ENCODE results near the gene DOCK1. TPM values are rescaled to one million over a fixed set of nuclear protein-coding genes. Genes with fewer than 3 reads are reported as not detected.

DOCK1 gene
- total RNA-seq, 4 donors from 2014 or later, result 4.3 to 6.0 (median 4.8) TPM

- H3K9me3 ChIP-seq, result no peaks in the 10 kb centered on the region
- intact Hi-C loops (cut with DNase I; ENCODE audit: low total_unique reads), result no loop called here
- H3K4me1 ChIP-seq, result no peaks in the 10 kb centered on the region
- TF ChIP-seq POLR2A (IDR thresholded peaks at IDR 0.05), result no peak
- no peak for TF ChIP-seq CTCF (IDR thresholded peaks at IDR 0.05 in 4 of 5, conservative IDR thresholded peaks at IDR 0.05 in 1 of 5)
- no peak overlapping the region for H3K4me3 ChIP-seq
- no peaks in the 10 kb centered on the region for H3K36me3 ChIP-seq
- no peaks in the 10 kb centered on the region for H3K27me3 ChIP-seq
- ATAC-seq, result no peak
- H3K27ac ChIP-seq, result no peak overlapping the region
- in situ Hi-C loops (cut with MboI; ENCODE audit: low sequenced_read_pairs in 4 of 4), result no loop called here
- no peak for DNase-seq
Measured at GRCh38 chr10:127252818-127253217, 347.6 kb downstream of the DOCK1 start.

DNA sequence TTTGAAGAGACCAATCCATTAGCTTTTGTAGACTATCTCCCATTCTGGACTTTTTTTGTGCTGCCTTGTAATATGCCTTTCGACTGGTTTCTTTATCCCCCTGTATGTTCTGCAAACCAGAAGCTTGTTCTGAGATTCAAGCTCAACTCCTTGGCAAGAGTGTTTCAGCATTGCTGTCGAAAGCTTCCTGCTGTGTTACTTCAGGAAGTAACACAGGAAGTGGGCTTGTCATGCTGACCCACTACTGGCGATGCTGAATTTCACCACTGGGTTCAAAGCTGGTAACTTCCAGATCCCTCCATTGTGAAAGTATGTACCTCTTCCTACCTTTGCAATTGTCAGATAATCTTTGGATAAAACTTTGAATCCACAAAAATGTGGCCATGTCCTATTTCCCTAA, 349.0 kb downstream of the DOCK1 start:
- Histone ChIP-seq H3K27ac (no peak overlapping the region), H3K4me1 (no peaks in the 10 kb centered on the region), H3K4me3 (no peak overlapping the region), H3K9me3 (no peaks in the 10 kb centered on the region), H3K36me3 (no peaks in the 10 kb centered on the region), H3K27me3 (no peaks in the 10 kb centered on the region)
- intact Hi-C loops (cut with DNase I; ENCODE audit: low total_unique reads), result no loop called here
- in situ Hi-C loops (cut with MboI; ENCODE audit: low sequenced_read_pairs in 4 of 4), result no loop called here
- DNase-seq (no peak), ATAC-seq (no peak)
- TF ChIP-seq CTCF (IDR thresholded peaks at IDR 0.05 in 4 of 5, conservative IDR thresholded peaks at IDR 0.05 in 1 of 5) (no peak), POLR2A (IDR thresholded peaks at IDR 0.05) (no peak)

- no peaks in the 10 kb centered on the region for H3K4me1 ChIP-seq
- intact Hi-C loops (cut with DNase I; ENCODE audit: low total_unique reads), result no loop called here
- no peak overlapping the region for H3K27ac ChIP-seq
- H3K27me3 ChIP-seq, result no peaks in the 10 kb centered on the region
- in situ Hi-C loops (cut with MboI; ENCODE audit: low sequenced_read_pairs in 4 of 4), result no loop called here
- no peak for DNase-seq
- no peaks in the 10 kb centered on the region for H3K36me3 ChIP-seq
- H3K4me3 ChIP-seq, result no peak overlapping the region
- no peaks in the 10 kb centered on the region for H3K9me3 ChIP-seq
- no peak for ATAC-seq
- no peak for TF ChIP-seq POLR2A (IDR thresholded peaks at IDR 0.05)
- no peak for TF ChIP-seq CTCF (IDR thresholded peaks at IDR 0.05 in 4 of 5, conservative IDR thresholded peaks at IDR 0.05 in 1 of 5)
Measured at GRCh38 chr10:127257395-127257794, 352.2 kb downstream of the DOCK1 start.

GRCh38 chr10:127259347-127259746, 354.1 kb downstream of the DOCK1 start:
- Histone ChIP-seq H3K27ac (no peak overlapping the region), H3K9me3 (no peaks in the 10 kb centered on the region), H3K4me3 (no peak overlapping the region), H3K4me1 (no peaks in the 10 kb centered on the region), H3K36me3 (no peaks in the 10 kb centered on the region), H3K27me3 (no peaks in the 10 kb centered on the region)
- intact Hi-C loops (cut with DNase I; ENCODE audit: low total_unique reads) (no loop called here), in situ Hi-C loops (cut with MboI; ENCODE audit: low sequenced_read_pairs in 4 of 4) (no loop called here)
- ATAC-seq (no peak), DNase-seq (no peak)
- TF ChIP-seq CTCF (IDR thresholded peaks at IDR 0.05 in 4 of 5, conservative IDR thresholded peaks at IDR 0.05 in 1 of 5) (no peak), POLR2A (IDR thresholded peaks at IDR 0.05) (no peak)

DNA sequence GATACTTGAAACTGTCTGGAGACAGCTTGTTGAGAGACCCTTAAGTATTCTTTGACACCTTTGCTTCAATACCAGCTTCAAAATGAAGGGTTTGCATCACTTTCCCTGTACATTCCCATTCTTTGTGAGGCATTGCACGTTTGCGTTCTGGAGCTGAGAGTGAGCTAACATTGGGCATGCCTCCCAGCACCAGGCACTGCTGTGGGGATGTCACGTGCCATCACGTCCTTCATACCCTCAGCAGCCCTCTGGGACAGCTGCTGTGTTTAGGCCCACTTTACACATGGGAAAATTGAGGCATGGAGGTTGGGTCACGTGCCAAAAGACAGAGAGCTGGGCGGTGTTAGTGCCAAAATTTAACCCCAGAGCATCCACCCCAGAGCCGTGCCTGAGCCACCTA, 357.4 kb downstream of the DOCK1 start:
- no peak overlapping the region for H3K4me3 ChIP-seq
- DNase-seq (no peak), ATAC-seq (no peak)
- no peaks in the 10 kb centered on the region for H3K27me3 ChIP-seq
- no peak for TF ChIP-seq POLR2A (IDR thresholded peaks at IDR 0.05)
- no peak for TF ChIP-seq CTCF (IDR thresholded peaks at IDR 0.05 in 4 of 5, conservative IDR thresholded peaks at IDR 0.05 in 1 of 5)
- no peaks in the 10 kb centered on the region for H3K36me3 ChIP-seq
- intact Hi-C loops (cut with DNase I; ENCODE audit: low total_unique reads), result no loop called here
- in situ Hi-C loops (cut with MboI; ENCODE audit: low sequenced_read_pairs in 4 of 4), result no loop called here
- no peaks in the 10 kb centered on the region for H3K4me1 ChIP-seq
- no peak overlapping the region for H3K27ac ChIP-seq
- no peaks in the 10 kb centered on the region for H3K9me3 ChIP-seq

All from gastrocnemius medialis (tissue), 4 donors.